Measurements from ENCODE around the gene PRSS23.

- TF ChIP-seq CTCF (IDR thresholded peaks at IDR 0.05; ENCODE audit: poor library complexity) (no peak), EZH2phosphoT487 (IDR thresholded peaks at IDR 0.05; ENCODE audit: low read depth, severe bottlenecking, unreplicated experiment) (no peak)
Measured at GRCh38 chr11:86849679-86850078, 49.3 kb downstream of the PRSS23 start.

Measured in hepatocyte (in vitro differentiated cells).